HCT116 (cell line): ENCODE data around the gene PRRG2. TPM values are rescaled to one million over a fixed set of nuclear protein-coding genes. Genes with fewer than 3 reads are reported as not detected.

Experiments
- ATAC-seq: fragments of 200-7000 bp; cut with Tn5 transposase; 2 replicates; pipeline ENCODE4 v1.9.1; 2020; ENCODE audit warnings: mild to moderate bottlenecking, moderate library complexity
- BruUV-seq: library from RNA; stranded (reverse); fragments of 400-500 nt; replicated peaks from 2 replicates; lab custom pipeline; 2021; lab: Mats Ljungman, UMichigan
- CTCF ChIA-PET: fragments of 300-600 bp; sonication (Branson Sonifier 250); formaldehyde crosslinking; loops from one replicate; lab custom pipeline; 2021; ENCODE audit warnings: antibody characterized with exemption; lab: Charles Lee
- POLR2A ChIA-PET: fragments of 300-600, 350-600 bp; sonication (Branson Sonifier 250); formaldehyde crosslinking; loops from one replicate; lab custom pipeline; 2021; ENCODE audit warnings: antibody characterized with exemption; lab: Charles Lee
- RAD21 ChIA-PET, 2 experiments: fragments of 300-600 bp; sonication (Branson Sonifier 250); formaldehyde crosslinking; loops; one replicate each; lab custom pipeline; 2023; ENCODE audit warnings: low total read pairs in 2 of 2; ENCODE audit not compliant: uncharacterized antibody in 2 of 2, unreplicated experiment in 2 of 2, low non-redundant PET in 1 of 2; lab: Charles Lee
- DNase-seq: peaks from one replicate; pipeline ENCODE4 v3.0.0-alpha.2; 2010; ENCODE audit warnings: low read depth, low spot score
- H2AFZ ChIP-seq: fragments of 200-600 bp; shearing (Covaris generic), sonication (generic); 2 replicates; pipeline ENCODE4 v1.6.1; 2017; ENCODE audit warnings: low read depth, mixed run types, mixed read lengths, antibody characterized with exemption, low read length; ENCODE audit not compliant: poor library complexity, severe bottlenecking
- H3K27ac ChIP-seq: 2 replicates; pipeline ENCODE4 v1.5.1; 2012; ENCODE audit warnings: low read depth, low read length
- H3K27me3 ChIP-seq: fragments of 200-600 bp; sonication (generic); 2 replicates; pipeline ENCODE4 v1.6.1; 2016; ENCODE audit warnings: mixed run types, low read length, mixed read lengths; ENCODE audit not compliant: insufficient read depth
- H3K36me3 ChIP-seq, 2 experiments: fragments of 200-500 bp in 1 of 2; fragments of 200-600 bp in 1 of 2; sonication (Bioruptor generic) in 1 of 2; sonication (generic) in 1 of 2; 2 replicates each; pipeline versions ENCODE4 v1.5.1 to v1.6.1; 2014 to 2016; ENCODE audit warnings: low read length in 2 of 2, inconsistent platforms in 1 of 2, mixed read lengths in 1 of 2, mixed run types in 1 of 2; ENCODE audit not compliant: insufficient read depth in 2 of 2, control insufficient read depth in 1 of 2
- H3K4me1 ChIP-seq, 2 experiments: fragments of 200-600 bp in 1 of 2; sonication (generic) in 1 of 2; 2 replicates each; pipeline versions ENCODE4 v1.5.1 to v1.6.1; 2012 to 2017; ENCODE audit warnings: low read length in 2 of 2, inconsistent platforms in 1 of 2, mild to moderate bottlenecking in 1 of 2, mixed read lengths in 1 of 2, mixed run types in 1 of 2, moderate library complexity in 1 of 2; ENCODE audit not compliant: insufficient read depth in 2 of 2, control insufficient read depth in 1 of 2
- H3K4me2 ChIP-seq: fragments of 200-600 bp; sonication (generic); 2 replicates; pipeline ENCODE4 v1.6.1; 2017; ENCODE audit warnings: mixed run types, low read length, mixed read lengths
- H3K4me3 ChIP-seq, 2 experiments: fragments of 200-600 bp in 1 of 2; sonication (generic) in 1 of 2; replicated peaks in 1 of 2; 2 replicates each; pipeline ENCODE4 v1.5.1; 2011 to 2016; ENCODE audit warnings: low read length in 2 of 2, control low read depth in 1 of 2, low read depth in 1 of 2, mild to moderate bottlenecking in 1 of 2, mixed read lengths in 1 of 2, mixed run types in 1 of 2
- H3K79me2 ChIP-seq: fragments of 200-600 bp; sonication (generic); 2 replicates; pipeline ENCODE4 v1.6.1; 2017; ENCODE audit warnings: mild to moderate bottlenecking, mixed run types, low read length, moderate library complexity, mixed read lengths; ENCODE audit not compliant: insufficient read depth
- H3K9ac ChIP-seq: fragments of 200-600 bp; sonication (generic); 2 replicates; pipeline ENCODE4 v1.6.1; 2016; ENCODE audit warnings: low read length, mixed read lengths
- H3K9me2 ChIP-seq: fragments of 200-600 bp; sonication (generic), shearing (Covaris generic); 2 replicates; pipeline ENCODE4 v1.6.1; 2017; ENCODE audit warnings: mixed run types, mild to moderate bottlenecking, moderate library complexity; ENCODE audit not compliant: insufficient read depth
- H3K9me3 ChIP-seq, 2 experiments: fragments of 200-500 bp in 1 of 2; fragments of 200-600 bp in 1 of 2; sonication (Bioruptor generic) in 1 of 2; sonication (generic) in 1 of 2; 2 replicates each; pipeline ENCODE4 v1.6.1; 2014 to 2017; ENCODE audit warnings: low read length in 2 of 2, mixed read lengths in 2 of 2, inconsistent platforms in 1 of 2, low read depth in 1 of 2, mild to moderate bottlenecking in 1 of 2, mixed run types in 1 of 2, moderate library complexity in 1 of 2; ENCODE audit not compliant: control insufficient read depth in 1 of 2, insufficient read depth in 1 of 2
- H4K20me1 ChIP-seq: fragments of 200-600 bp; sonication (generic), shearing (Covaris generic); 2 replicates; pipeline ENCODE4 v1.6.1; 2017; ENCODE audit warnings: mixed run types, mild to moderate bottlenecking, moderate library complexity; ENCODE audit not compliant: insufficient read depth
- ATF3 ChIP-seq: IDR thresholded peaks from 2 replicates; pipeline ENCODE4 v1.6.1; 2012
- POLR2AphosphoS5 ChIP-seq: IDR thresholded peaks from 2 replicates; pipeline ENCODE4 v1.6.1; 2011; ENCODE audit warnings: mild to moderate bottlenecking, low read depth, low read length, moderate library complexity
- TCF7L2 ChIP-seq: IDR thresholded peaks from 2 replicates; pipeline ENCODE4 v1.7.0; 2011; ENCODE audit warnings: borderline replicate concordance, inconsistent platforms; ENCODE audit not compliant: insufficient read depth, insufficient read length; ENCODE audit errors: extremely low read depth
- ZBTB33 ChIP-seq: IDR thresholded peaks from 2 replicates; pipeline ENCODE4 v1.6.1; 2011; ENCODE audit warnings: mild to moderate bottlenecking, low read length, moderate library complexity; ENCODE audit not compliant: insufficient replicate concordance; ENCODE audit errors: extremely low read depth
- intact Hi-C: fragments of 100-400 bp; cut with micrococcal nuclease; formaldehyde crosslinking; loops from 2 replicates; pipeline ENCODE4 v1.10.0; 2022
- total RNA-seq: library from RNA; stranded (reverse); gene quantifications from one replicate; pipeline ENCODE4 v1.2.1, GENCODE V29; 2021; ENCODE audit not compliant: unreplicated experiment

Gene PRRG2
- total RNA-seq, 1 experiment from 2014 or later, result 6.2 TPM

DNA sequence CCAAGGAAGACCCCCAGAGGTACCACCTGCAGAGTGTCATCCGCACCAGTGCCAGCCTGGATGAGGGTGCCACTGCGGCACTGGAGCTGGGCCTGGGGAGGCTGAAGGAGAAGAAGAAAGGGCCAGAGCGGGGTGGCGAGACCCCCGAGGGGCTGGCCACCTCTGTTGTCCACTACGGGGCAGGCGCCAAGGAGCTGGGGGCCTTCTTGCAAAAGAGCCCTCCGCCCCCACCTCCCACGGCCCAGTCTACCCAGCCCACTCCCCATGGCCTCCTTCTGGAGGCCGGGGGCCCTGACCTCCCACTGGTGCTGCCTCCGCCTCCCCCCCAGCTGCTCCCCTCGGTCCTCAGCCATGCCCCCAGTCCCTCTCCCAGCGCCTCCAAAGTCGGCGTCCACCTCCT lies 15.3 kb downstream of the PRRG2 start (continued):
- TF ChIP-seq ATF3, result no peak
- TF ChIP-seq ZBTB33, result no peak

- no TSS peak for BruUV-seq
- H3K9me3 ChIP-seq, result no peaks in the 10 kb centered on the region
- CTCF ChIA-PET, result no interaction called here
- H3K79me2 ChIP-seq, result peaks cover 61% of the 10 kb centered on the region
- DNase-seq (no peak), ATAC-seq (no peak)
- H3K9me2 ChIP-seq, result no peaks in the 10 kb centered on the region
- RAD21 ChIA-PET, result no interaction called here
- peaks cover 8% of the 10 kb centered on the region; the same call in 1 of the 2 replicates for H4K20me1 ChIP-seq
- H3K9ac ChIP-seq, result no peak overlapping the region
- TF ChIP-seq TCF7L2, result no peak
- TF ChIP-seq POLR2AphosphoS5, result 0 out of 2 replicates have a peak, but pooled peaks have one; percentile 21
- no peak overlapping the region for H3K4me2 ChIP-seq
- intact Hi-C loops, result no loop called here
- POLR2A ChIA-PET, result no interaction called here
- peaks cover 29 to 46% of the 10 kb centered on the region in 2 experiments; a peak in 3 of 4 replicates for H3K36me3 ChIP-seq
- peaks cover 6 to 19% of the 10 kb centered on the region in 2 experiments; a peak in 3 of 4 replicates for H3K4me1 ChIP-seq
- no peaks in the 10 kb centered on the region for H3K27me3 ChIP-seq
- no peak overlapping the region for H3K4me3 ChIP-seq
- H2AFZ ChIP-seq, result no peak overlapping the region
- H3K27ac ChIP-seq, result no peak overlapping the region
Observed at GRCh38 chr19:49596954-49597702, 16.0 kb downstream of the PRRG2 start.
